Testis (tissue), 3 donors: Measurements from ENCODE around the gene THADA. TPM values are rescaled to one million over a fixed set of nuclear protein-coding genes. Genes with fewer than 3 reads are reported as not detected.

Experiments used
- DNase-seq: peaks from one replicate; pipeline ENCODE4 v3.0.0-alpha.2; 2019
- H3K27ac ChIP-seq, 2 donors: fragments of 200-600 bp; sonication (generic); one replicate each; pipeline ENCODE4 v1.5.1; 2019
- H3K27me3 ChIP-seq: fragments of 200-600 bp; sonication (generic); one replicate; pipeline ENCODE4 v1.5.1; 2019
- H3K36me3 ChIP-seq: fragments of 200-600 bp; sonication (generic); one replicate; pipeline ENCODE4 v1.5.1; 2017; ENCODE audit warnings: low read depth; ENCODE audit errors: missing control alignments
- H3K4me1 ChIP-seq: fragments of 200-600 bp; sonication (generic); one replicate; pipeline ENCODE4 v1.5.1; 2019
- H3K4me3 ChIP-seq, 2 donors: fragments of 200-600 bp; sonication (generic); one replicate each; pipeline ENCODE4 v1.5.1; 2017 to 2019
- H3K9me3 ChIP-seq: fragments of 200-600 bp; sonication (generic); one replicate; pipeline ENCODE4 v1.5.1; 2017
- POLR2A ChIP-seq: fragments of 450-650 bp; IDR thresholded peaks from one replicate; pipeline ENCODE4 v1.6.1; 2017; ENCODE audit warnings: antibody characterized with exemption, mild to moderate bottlenecking, moderate library complexity
- WGBS, 2 donors: methylation state at CpG; one replicate each; pipeline ENCODE4 v1.1.5; 2018; 5-methylcytosine and 5-hydroxymethylcytosine counted together
- intact Hi-C: fragments of 100-400 bp; cut with DNase I; formaldehyde crosslinking; loops from one replicate; pipeline ENCODE4 v1.15.1; 2023; ENCODE audit warnings: low total_unique reads
- polyA plus RNA-seq: library from polyadenylated mRNA; stranded (reverse); fragments of 350-450 nt; fragmentation: Illumina TruSeq; extraction: RNeasy Lipid Tissue Mini Kit (QIAGEN cat#74804); gene quantifications from one replicate; pipeline ENCODE4 v1.2.3, GENCODE V29; 2014; ENCODE audit warnings: low read depth, low replicate concordance; ENCODE audit not compliant: insufficient read depth
- total RNA-seq, 2 donors: library from RNA; depleted of rRNA; stranded (reverse); fragments of >200 nt; gene quantifications; one replicate each; pipeline ENCODE4 v1.2.3, GENCODE V29; 2016
- TF ChIP-seq, protein P1 (sequence below), 3 experiments: fragments of 450-650 bp in 2 of 3; fragments of 200-600 bp in 1 of 3; sonication (generic) in 1 of 3; IDR thresholded peaks; one replicate each; pipeline ENCODE4 v1.5.1; 2016 to 2019; ENCODE audit warnings: antibody characterized with exemption in 3 of 3, mild to moderate bottlenecking in 2 of 3, moderate library complexity in 1 of 3

The THADA gene
- total and polyA plus RNA-seq, 3 donors from 2014 or later = 29.5 to 43.9 (median 39.5) TPM

DNA sequence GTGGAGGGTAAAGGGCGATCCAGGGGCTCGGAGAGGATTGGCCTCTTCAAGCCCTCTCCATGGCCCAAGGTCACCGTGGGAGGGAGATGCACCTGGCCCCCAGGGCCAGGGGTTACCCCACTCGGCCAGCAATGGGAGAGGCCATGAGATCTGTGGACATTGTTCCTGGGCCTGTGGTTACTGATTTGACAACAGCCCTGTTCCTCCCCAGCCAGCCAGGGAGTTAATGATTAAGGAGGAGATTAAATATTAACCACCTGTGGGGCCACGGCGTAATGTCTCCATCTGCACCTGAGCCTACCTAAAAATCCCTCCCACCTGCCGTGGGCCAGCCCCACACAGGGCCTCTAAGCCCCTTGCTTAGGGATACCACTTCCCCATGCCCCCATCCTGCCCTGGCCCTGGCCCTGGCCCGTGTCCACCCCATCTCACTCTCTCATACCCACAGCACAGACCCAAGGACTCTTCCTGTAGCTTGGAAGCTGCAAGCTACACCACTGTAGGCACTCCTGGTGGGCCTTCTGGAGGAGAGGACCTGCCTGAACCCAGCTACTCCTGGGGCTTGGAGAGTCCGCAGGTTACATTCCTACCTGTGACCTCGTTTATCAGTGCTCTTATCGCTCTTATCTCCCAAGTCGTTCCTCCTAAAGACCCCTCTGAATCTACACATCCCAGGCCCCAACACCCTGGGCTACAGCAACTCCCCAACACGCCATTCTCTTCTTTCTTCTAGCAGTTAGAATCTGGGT is 401.5 kb downstream of the THADA start:
- intact Hi-C loops = no loop called here
- TF ChIP-seq, protein P1, sequence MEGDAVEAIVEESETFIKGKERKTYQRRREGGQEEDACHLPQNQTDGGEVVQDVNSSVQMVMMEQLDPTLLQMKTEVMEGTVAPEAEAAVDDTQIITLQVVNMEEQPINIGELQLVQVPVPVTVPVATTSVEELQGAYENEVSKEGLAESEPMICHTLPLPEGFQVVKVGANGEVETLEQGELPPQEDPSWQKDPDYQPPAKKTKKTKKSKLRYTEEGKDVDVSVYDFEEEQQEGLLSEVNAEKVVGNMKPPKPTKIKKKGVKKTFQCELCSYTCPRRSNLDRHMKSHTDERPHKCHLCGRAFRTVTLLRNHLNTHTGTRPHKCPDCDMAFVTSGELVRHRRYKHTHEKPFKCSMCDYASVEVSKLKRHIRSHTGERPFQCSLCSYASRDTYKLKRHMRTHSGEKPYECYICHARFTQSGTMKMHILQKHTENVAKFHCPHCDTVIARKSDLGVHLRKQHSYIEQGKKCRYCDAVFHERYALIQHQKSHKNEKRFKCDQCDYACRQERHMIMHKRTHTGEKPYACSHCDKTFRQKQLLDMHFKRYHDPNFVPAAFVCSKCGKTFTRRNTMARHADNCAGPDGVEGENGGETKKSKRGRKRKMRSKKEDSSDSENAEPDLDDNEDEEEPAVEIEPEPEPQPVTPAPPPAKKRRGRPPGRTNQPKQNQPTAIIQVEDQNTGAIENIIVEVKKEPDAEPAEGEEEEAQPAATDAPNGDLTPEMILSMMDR (IDR thresholded peaks at IDR 0.05) = no peak
- no peak for TF ChIP-seq POLR2A
- H3K9me3 ChIP-seq = no peaks in the 10 kb centered on the region
- H3K36me3 ChIP-seq = no peaks in the 10 kb centered on the region
- WGBS, 2 donors = 77 to 81% methylated on average over 11 to 13 of the region's 13 CpGs
- H3K27ac ChIP-seq = no peak overlapping the region
- no peak for DNase-seq
- no peaks in the 10 kb centered on the region for H3K4me1 ChIP-seq
- H3K27me3 ChIP-seq = no peaks in the 10 kb centered on the region
- no peak overlapping the region for H3K4me3 ChIP-seq

DNA sequence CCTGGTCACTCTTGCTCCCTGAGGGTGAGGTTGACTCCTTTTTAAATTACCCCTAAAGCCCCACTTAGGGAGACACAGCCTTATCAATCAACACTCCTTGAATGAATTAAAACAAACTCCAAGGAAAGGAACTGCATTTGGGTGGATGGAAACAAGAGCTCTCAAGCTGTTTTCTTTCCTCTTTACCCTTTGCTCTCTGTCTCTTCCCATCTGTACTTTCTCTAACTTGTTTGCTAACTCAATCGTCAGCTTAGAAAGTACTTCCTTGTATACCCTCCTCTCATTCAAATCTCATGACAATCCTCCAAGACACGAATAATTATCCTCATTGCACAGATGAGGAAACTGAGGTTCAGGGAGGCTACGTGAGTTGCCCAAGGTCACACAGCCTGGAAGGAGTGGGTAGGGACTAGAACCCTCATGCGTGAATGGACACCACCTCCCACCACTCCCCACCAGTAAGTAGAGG is 402.2 kb downstream of the THADA start:
- no peak for TF ChIP-seq POLR2A
- TF ChIP-seq, protein P1 (IDR thresholded peaks at IDR 0.05) = no peak
- H3K27me3 ChIP-seq = no peaks in the 10 kb centered on the region
- 77 to 83% methylated on average over 4 of the region's 4 CpGs for WGBS, 2 donors
- no peak overlapping the region for H3K27ac ChIP-seq
- no peak overlapping the region for H3K4me3 ChIP-seq
- intact Hi-C loops = no loop called here
- no peak for DNase-seq
- no peaks in the 10 kb centered on the region for H3K36me3 ChIP-seq
- no peaks in the 10 kb centered on the region for H3K9me3 ChIP-seq
- no peaks in the 10 kb centered on the region for H3K4me1 ChIP-seq

DNA sequence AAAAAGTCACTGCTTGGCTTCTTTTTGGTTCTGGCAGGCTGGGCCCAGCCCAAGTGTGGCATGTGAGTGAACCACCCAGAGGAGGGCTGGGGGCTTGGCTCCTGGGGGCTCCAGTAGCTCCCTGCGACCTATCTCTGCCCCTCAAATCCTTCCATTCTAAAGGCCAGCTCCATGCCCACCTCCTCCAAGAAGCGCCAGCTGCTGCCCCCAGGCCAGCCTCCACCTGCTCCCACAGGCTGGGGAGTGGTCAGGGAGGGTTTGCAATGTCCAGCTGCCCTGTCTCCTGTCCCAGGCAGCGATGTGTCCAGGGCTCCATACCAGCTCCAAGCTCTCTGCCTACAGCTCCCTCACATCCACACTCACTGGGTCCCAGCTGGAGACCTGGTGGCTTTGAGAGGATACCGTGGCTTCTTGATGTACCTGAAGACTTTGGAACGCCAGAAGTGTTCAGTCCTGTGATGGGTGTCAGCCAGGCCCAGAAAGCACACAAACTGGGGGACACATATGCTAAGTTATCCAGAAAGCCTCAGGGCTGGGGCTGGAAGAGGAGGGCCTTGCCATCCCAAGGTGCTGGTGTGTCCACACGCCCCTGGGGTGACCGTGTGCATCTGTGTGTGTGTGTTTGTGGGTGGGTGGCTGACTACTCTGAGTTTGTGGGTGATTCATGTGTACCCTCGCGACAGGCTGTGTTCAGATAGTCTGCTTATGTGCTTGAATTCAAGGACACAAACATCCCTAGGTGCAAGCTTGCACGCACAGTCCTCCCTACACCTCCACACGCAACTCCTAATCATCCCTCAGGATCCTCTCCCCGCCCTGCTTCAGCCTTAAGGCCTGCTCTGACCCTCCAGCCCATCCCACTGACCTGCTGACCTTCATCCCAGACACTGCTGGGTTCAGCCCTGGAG is 402.8 kb downstream of the THADA start:
- intact Hi-C loops = no loop called here
- Histone ChIP-seq H3K4me3 (no peak overlapping the region), H3K9me3 (no peaks in the 10 kb centered on the region), H3K27ac (no peak overlapping the region), H3K36me3 (no peaks in the 10 kb centered on the region), H3K27me3 (no peaks in the 10 kb centered on the region), H3K4me1 (no peaks in the 10 kb centered on the region)
- WGBS, 2 donors = 91 to 93% methylated on average over 10 to 12 of the region's 12 CpGs
- TF ChIP-seq POLR2A = no peak
- TF ChIP-seq, protein P1 (IDR thresholded peaks at IDR 0.05) = no peak
- DNase-seq = no peak

DNA sequence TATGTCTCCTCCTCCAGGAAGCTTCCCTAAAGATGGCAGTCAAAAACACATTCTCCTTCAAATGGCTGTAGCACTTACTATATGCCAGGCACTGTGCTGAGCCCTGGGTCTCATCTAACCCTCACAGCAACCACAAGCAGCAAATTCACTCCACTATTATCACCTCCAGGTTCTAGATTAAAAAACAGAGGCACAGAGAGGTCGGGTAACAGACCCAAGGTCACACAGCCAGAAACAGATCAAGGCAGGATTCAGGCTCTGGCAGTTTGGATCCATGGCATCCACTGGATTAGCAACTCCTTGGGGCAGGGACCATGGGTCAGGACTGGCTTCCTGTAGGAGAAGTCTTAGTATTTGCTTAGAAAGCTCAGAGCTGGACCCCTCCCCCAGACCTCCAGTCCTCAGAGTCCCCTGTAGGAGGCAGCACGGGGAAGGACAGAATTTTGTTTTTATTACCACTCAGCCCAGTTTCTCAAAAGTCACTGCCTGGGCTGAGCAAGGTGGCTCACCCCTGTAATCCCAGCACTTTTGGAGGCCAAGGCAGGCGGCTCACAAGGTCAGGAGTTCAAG is 403.8 kb downstream of the THADA start:
- no peak for TF ChIP-seq POLR2A
- TF ChIP-seq, protein P1 (IDR thresholded peaks at IDR 0.05) = no peak
- Histone ChIP-seq H3K36me3 (no peaks in the 10 kb centered on the region), H3K27ac (no peak overlapping the region), H3K4me3 (no peak overlapping the region), H3K9me3 (no peaks in the 10 kb centered on the region), H3K4me1 (no peaks in the 10 kb centered on the region), H3K27me3 (no peaks in the 10 kb centered on the region)
- 75 to 80% methylated on average over 3 of the region's 3 CpGs for WGBS, 2 donors
- DNase-seq = no peak
- intact Hi-C loops = no loop called here
